ENCODE measurements around the gene VTI1A.

The VTI1A gene

DNA sequence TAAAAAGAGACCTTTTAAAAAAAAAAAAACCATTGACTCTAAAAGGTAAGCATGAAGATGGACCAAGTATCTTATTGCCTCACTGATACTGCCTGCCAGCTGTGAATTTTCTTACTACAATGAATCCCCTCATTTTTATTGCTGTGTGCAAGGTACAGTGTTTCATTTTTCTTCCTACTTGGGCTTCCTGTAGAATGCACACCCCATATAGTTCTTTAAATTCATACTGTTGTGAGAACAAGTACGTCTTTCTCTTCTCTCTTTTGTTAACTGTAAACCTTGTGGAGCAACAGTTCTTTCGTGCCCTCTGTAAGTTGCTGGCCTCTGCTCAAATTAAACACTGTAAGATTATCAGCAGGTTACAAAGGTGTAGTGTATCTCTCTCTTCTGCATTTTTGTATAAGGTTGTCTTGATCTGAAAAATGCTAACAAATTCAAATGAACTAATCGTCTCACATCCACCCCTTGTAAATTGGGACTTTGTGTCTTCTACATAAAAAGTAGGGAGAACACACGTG is 105.6 kb downstream of the VTI1A start:
- POLR2A ChIA-PET: no interaction called here
- CTCF ChIA-PET: no interaction called here
- TF ChIP-seq, protein P1, sequence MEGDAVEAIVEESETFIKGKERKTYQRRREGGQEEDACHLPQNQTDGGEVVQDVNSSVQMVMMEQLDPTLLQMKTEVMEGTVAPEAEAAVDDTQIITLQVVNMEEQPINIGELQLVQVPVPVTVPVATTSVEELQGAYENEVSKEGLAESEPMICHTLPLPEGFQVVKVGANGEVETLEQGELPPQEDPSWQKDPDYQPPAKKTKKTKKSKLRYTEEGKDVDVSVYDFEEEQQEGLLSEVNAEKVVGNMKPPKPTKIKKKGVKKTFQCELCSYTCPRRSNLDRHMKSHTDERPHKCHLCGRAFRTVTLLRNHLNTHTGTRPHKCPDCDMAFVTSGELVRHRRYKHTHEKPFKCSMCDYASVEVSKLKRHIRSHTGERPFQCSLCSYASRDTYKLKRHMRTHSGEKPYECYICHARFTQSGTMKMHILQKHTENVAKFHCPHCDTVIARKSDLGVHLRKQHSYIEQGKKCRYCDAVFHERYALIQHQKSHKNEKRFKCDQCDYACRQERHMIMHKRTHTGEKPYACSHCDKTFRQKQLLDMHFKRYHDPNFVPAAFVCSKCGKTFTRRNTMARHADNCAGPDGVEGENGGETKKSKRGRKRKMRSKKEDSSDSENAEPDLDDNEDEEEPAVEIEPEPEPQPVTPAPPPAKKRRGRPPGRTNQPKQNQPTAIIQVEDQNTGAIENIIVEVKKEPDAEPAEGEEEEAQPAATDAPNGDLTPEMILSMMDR (IDR thresholded peaks at IDR 0.05; ENCODE audit: control extremely low read depth, extremely low read depth, low read depth, missing control alignments): no peak
- no peak for DNase-seq (ENCODE audit: extremely low spot score)

DNA sequence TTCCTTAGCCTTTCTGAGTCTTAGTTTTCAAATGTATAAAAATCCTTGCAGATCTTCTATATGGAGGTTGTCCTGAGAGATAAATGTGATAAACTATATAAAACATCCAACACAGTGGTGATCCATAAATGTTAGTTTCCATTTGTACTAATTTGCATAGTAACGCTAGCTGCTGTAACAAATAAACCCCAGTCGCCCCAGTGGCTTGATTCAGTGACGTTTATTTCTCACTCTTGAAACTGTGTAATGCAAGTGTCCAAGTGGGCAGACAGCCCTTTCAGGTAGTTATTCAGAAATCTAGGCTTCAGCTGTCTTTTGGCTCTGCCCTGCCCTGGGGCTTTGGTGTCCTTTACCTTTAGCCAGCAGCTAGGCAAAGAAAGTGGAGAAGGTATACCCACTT is 106.3 kb downstream of the VTI1A start:
- ChIA-PET CTCF (no interaction called here), POLR2A (no interaction called here)
- no peak for DNase-seq (ENCODE audit: extremely low spot score)
- TF ChIP-seq, protein P1 (IDR thresholded peaks at IDR 0.05; ENCODE audit: control extremely low read depth, extremely low read depth, low read depth, missing control alignments): no peak

DNA sequence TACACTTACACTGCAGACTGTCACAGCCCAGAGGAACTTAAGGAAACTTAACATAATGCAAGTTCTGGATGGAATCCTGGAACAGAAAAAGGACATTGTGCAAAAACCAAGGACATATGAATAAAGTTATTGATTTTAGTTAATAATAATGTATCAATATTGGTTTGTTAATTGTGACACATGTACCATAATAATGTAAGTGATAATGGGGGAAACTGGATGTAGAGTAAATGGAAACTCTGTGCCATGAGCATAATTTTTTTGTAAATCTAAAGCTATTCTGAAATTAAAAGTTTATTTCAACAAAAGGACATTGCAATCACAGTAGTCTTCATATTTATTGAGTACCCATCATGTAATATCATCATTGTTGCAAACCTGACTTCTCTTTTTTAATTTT is 107.2 kb downstream of the VTI1A start:
- TF ChIP-seq, protein P1 (IDR thresholded peaks at IDR 0.05; ENCODE audit: control extremely low read depth, extremely low read depth, low read depth, missing control alignments): no peak
- DNase-seq (ENCODE audit: extremely low spot score): no peak
- ChIA-PET POLR2A (no interaction called here), CTCF (no interaction called here)

DNA sequence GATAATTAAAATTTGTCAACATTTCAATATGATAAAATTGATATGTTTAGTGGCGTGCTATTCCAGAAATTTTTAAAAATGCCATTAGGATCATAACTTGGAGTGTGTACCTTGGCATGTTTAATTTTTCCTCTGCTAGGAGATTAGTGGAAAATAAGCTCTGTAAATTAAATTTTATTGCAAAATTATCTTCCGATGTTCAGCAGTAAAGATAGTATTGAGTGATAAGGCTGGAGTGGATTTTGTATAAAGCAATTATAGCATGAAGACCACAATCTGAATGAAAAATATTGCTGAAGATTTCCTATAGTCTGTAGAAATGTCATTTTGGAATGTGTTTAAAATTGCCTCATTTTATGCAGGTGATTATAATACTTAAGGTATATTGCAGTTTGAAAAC is 110.2 kb downstream of the VTI1A start:
- no peak for DNase-seq (ENCODE audit: extremely low spot score)
- CTCF ChIA-PET: interaction anchor here (1.5 kb wide), 1 partner anchor 8 kb away, joined by 4 read pairs; no protein-coding TSS in a partner anchor
- POLR2A ChIA-PET: no interaction called here
- TF ChIP-seq, protein P1 (IDR thresholded peaks at IDR 0.05; ENCODE audit: control extremely low read depth, extremely low read depth, low read depth, missing control alignments): no peak

DNA sequence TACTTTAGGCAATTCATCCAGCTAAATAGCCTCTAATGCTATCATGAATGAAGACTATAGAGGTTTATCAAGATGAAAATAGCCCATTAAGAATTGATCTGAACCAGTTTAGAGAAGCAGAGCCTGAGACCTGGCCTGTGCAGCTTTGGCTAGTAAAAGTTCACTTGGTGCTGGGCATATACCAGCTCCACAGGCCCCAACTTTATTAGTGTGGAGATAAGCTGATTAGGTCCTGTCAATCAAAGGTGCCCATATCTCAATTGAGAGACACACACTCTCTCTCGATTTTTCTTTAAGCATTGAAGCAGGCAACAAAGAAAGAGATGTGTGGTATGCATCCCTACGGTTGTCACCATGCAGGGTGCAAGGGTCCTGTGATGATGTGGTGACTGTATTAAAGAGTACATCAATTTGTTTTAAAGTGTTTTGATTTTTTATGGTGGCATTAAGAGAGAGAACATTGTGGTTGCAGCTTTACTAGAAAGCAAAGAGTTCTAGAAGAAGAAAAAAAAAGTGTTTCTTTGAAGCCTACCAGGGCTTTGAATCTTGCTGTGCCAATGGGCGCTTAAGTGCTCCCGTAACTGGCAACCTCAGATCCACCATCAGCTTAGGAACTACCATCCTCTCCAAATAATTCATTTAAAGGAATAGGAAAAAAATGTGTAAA is 111.6 kb downstream of the VTI1A start:
- ChIA-PET CTCF (interaction anchor here (1.5 kb wide), 1 partner anchor 17 kb away, joined by 5 read pairs; no protein-coding TSS in a partner anchor), POLR2A (no interaction called here)
- TF ChIP-seq, protein P1 (IDR thresholded peaks at IDR 0.05; ENCODE audit: control extremely low read depth, extremely low read depth, low read depth, missing control alignments): no peak
- DNase-seq (ENCODE audit: extremely low spot score): no peak

DNA sequence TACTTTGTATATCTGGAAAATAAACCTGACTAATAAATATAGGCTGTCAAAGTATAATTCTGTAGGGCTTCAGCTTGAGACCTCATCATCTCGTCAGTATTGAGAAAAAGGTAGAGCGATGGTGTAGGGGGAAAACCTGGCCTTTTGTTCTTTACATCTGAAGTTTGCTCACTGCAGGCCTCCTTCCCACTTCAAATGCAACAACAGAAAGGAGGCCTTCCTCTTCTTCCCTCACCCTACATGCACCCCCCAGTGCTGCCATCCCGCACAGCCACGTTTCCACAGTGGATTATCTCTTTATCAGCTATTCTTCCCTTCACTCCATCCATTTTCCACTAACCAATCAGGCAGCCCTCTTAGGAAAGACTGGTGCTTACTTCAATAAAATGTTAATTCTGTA is 112.3 kb downstream of the VTI1A start:
- TF ChIP-seq, protein P1 (IDR thresholded peaks at IDR 0.05; ENCODE audit: control extremely low read depth, extremely low read depth, low read depth, missing control alignments): no peak
- ChIA-PET CTCF (interaction anchor here (1.5 kb wide), 1 partner anchor 18 kb away, joined by 5 read pairs; no protein-coding TSS in a partner anchor), POLR2A (no interaction called here)
- DNase-seq (ENCODE audit: extremely low spot score): no peak
